DMS79 treated with DMSO at 0.1 percent for 48 hours (cell line): Measurements from ENCODE around the gene ANGPTL8.

Experiments used
- DNase-seq: peaks from one replicate; lab custom pipeline; 2025; lab: John Stamatoyannopoulos, UW

The ANGPTL8 gene

GRCh38 chr19:11236324-11237301 is 2.8 kb upstream of the ANGPTL8 start:
- no peak for DNase-seq

- no peak for DNase-seq
These were observed 2.1 kb upstream of the ANGPTL8 start for GRCh38 chr19:11237321-11237720.

GRCh38 chr19:11238041-11238440 is 1.4 kb upstream of the ANGPTL8 start:
- no peak for DNase-seq

- no peak for DNase-seq
These were observed 540 bp upstream of the ANGPTL8 start for GRCh38 chr19:11238781-11239376.

GRCh38 chr19:11240008-11240444 is 607 bp downstream of the ANGPTL8 start:
- DNase-seq, result no peak

- DNase-seq, result no peak
These were observed 2.6 kb downstream of the ANGPTL8 start for GRCh38 chr19:11242025-11242424.

- no peak for DNase-seq
These were observed 3.7 kb downstream of the ANGPTL8 start for GRCh38 chr19:11242864-11243797.

- no peak for DNase-seq
These were observed 4.4 kb downstream of the ANGPTL8 start for GRCh38 chr19:11243798-11244169.

DNA sequence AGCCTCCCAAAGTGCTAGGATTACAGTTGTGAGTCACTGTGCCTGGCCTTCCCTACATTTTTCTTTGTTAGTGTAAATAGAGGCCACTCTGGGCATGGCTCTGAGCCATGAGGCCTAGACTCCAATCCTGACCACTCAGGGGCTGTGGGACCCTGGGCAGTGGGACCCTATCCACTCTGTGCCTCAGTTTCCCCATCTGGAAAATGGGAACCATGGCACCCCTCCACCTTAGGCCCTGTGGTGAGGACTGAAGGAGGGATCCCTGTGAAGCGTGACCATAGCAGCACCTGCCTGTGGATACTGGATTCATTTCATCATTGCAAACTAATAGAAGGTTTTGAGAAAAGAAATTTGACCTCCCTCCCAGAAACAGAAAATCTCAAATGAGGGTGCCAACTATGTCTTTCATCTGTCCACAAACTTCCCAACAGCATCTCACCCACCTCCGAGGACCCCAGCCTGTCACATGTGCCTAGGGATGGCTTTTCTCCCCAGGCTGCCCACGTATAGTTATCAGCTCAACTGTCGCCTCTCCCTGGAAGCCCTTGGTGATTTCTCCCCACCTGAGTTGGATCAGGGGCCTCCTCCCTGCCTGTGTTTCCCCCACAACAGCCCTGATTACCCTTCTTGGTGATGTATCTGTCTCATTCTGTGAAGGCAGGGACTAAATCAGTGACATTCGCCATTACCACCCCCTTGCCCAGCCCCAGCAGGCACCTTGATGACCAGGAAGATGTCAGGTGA is 5.6 kb downstream of the ANGPTL8 start:
- no peak for DNase-seq

DNA sequence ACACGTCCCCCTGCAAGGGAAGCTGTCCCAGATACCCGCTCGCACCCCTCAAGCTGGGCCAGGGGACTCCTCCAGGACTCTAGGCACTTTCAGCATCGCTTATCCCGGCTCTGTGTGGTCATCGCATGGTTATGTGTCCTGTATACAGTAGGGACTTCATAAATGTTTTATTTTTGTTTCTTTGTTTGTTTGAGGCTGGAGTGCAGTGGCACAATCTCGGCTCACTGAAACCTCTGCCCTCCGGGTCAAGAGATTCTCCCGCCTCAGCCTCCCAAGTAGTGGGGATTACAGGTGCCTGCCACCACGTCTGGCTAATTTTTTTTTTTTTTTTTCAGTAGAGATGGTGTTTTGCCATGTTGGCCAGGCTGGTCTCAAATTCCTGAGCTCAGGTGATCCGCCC is 7.5 kb downstream of the ANGPTL8 start:
- no peak for DNase-seq

DNA sequence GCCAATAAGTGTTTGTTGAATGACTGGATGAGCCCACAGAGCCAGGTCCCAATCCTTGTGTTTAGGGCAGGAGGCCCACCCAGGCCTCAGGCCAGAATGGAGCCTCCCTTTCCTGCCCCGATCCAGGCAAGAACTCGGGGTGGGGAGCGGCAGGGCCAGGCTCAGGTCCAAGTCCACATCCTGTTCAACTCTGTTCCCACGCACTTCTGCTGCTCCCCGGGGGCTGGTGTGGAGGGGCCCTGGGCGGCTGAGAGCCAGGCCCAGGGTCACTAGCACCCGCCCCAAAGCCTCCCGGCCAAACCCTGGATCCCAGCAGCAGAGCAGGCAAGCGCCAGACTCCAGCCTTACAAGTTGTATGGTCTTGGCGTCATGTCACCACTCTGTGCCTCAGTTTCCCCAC is 8.0 kb downstream of the ANGPTL8 start:
- DNase-seq, result no peak

GRCh38 chr19:11247934-11248333 is 8.5 kb downstream of the ANGPTL8 start:
- DNase-seq, result no peak

GRCh38 chr19:11248852-11249251 is 9.4 kb downstream of the ANGPTL8 start:
- no peak for DNase-seq

- DNase-seq, result no peak
These were observed 11.8 kb downstream of the ANGPTL8 start for GRCh38 chr19:11251217-11251616.

- DNase-seq, result no peak
These were observed 12.4 kb downstream of the ANGPTL8 start for GRCh38 chr19:11251650-11252314.

GRCh38 chr19:11252665-11253355 is 13.4 kb downstream of the ANGPTL8 start:
- DNase-seq, result no peak

DNA sequence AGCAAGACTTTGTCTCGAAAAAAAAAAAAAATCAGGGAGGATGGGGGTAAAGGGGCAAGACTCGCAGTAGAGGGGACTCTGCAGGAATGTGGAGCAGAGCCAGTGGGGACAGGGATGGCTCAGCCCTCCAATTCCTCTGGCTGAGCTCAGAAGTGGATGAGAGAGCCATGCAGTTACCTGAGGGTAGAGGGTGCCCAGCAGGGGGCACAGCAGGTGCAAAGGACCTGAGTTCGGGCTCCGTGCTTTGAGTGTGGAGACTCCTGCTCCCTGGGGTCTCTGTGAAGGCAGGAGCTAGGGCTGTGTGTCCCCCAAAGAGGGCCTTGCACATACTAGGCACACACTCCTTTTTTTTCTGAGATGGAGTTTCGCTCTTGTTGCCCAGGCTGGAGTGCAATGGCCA is 15.2 kb downstream of the ANGPTL8 start:
- DNase-seq, result no peak

DNA sequence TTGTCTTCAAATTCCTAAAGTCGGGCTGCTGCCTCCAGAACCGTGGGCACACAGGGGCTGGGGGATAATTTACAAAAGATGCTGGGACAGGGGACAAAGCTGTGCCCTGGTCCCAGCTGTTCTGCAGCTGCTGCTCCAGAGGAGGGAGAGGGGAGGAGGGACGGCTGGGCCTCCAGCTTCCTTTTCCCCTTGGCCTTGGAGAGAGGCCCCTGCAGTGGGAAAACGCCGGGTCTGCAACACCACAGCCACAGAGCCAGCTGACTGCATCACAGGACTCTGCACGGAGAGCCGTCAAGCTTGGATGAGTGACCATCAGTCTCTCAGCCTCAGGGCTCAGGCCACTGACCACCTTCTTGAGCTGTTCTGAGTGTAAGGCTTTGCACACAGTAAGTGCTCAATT is 16.8 kb downstream of the ANGPTL8 start:
- no peak for DNase-seq

GRCh38 chr19:11257846-11258380 is 18.5 kb downstream of the ANGPTL8 start:
- DNase-seq, result no peak

DNA sequence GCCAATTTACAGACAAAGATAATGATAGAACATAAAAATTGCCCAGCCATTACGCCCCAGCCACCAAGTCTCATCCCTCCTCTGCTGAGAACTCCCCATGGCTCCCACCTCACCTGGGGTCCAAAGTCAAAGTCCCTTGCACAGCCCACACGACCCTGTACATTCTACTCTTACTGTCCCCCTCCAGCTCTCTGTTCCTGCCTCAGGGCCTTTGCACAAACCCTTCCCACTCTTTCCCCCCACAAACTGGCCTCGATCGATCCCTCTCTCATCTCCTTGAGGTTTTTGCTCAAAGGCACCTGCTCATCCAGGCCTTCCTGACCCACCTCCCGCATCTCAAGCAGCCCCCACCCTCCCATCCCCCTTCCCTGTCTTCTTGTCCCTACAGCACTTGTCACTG is 21.6 kb downstream of the ANGPTL8 start:
- no peak for DNase-seq
